HK-2 (cell line): Measurements from ENCODE around the gene STARD6.
"Not testable (repeated sequence)": the region's sequence is repeated elsewhere in the genome, so short reads cannot be mapped to it uniquely, and the experiment has no call there.

Experiments
- DNase-seq: peaks from one replicate; pipeline ENCODE4 v3.0.0-alpha.2; 2018; ENCODE audit not compliant: unreplicated experiment

The STARD6 gene

GRCh38 chr18:54357660-54358494, at the start of gene STARD6, which contains the start of gene C18orf54:
Gene STARD6 (minus strand): TSS chr18:54357858. CDS start chr18:54354573, 3,285 bp downstream.
Gene C18orf54 (plus strand): TSS chr18:54357906. CDS start chr18:54360573, 2,667 bp downstream.
- DNase-seq = peak; percentile 82

GRCh38 chr18:54405290-54405689, 47.6 kb upstream of the STARD6 start:
- DNase-seq = no peak

GRCh38 chr18:54396760-54397159, 39.1 kb upstream of the STARD6 start:
- DNase-seq = no peak

GRCh38 chr18:54393648-54394294, 36.1 kb upstream of the STARD6 start:
- no peak for DNase-seq

- no peak for DNase-seq
These were observed 34.9 kb upstream of the STARD6 start for GRCh38 chr18:54392543-54393023.

GRCh38 chr18:54390838-54391237, 33.2 kb upstream of the STARD6 start:
- DNase-seq = no peak

GRCh38 chr18:54389143-54389505, 31.5 kb upstream of the STARD6 start:
- DNase-seq = no peak

GRCh38 chr18:54388203-54389142, 30.8 kb upstream of the STARD6 start:
- DNase-seq = peak; percentile 68

- DNase-seq = peak; percentile 35
These were observed 30.0 kb upstream of the STARD6 start for GRCh38 chr18:54387631-54388030.

- not testable (repeated sequence) for DNase-seq
These were observed 29.3 kb upstream of the STARD6 start for GRCh38 chr18:54386800-54387495.

GRCh38 chr18:54386043-54386442, 28.4 kb upstream of the STARD6 start:
- DNase-seq = no peak

- DNase-seq = no peak
These were observed 25.1 kb upstream of the STARD6 start for GRCh38 chr18:54382733-54383252.

- no peak for DNase-seq
These were observed 24.4 kb upstream of the STARD6 start for GRCh38 chr18:54382076-54382475.

GRCh38 chr18:54381640-54382039, 24.0 kb upstream of the STARD6 start:
- no peak for DNase-seq

- DNase-seq = no peak
These were observed 20.4 kb upstream of the STARD6 start for GRCh38 chr18:54378057-54378456.

- DNase-seq = no peak
These were observed 2.7 kb upstream of the STARD6 start for GRCh38 chr18:54360406-54360805.

GRCh38 chr18:54359233-54359632, 1.6 kb upstream of the STARD6 start:
- DNase-seq = no peak

GRCh38 chr18:54358495-54359040, 910 bp upstream of the STARD6 start:
- peak; percentile 29 for DNase-seq

GRCh38 chr18:54357082-54357659, 487 bp downstream of the STARD6 start:
- no peak for DNase-seq

GRCh38 chr18:54351186-54351585, 6.5 kb downstream of the STARD6 start:
- no peak for DNase-seq
